SKM-1 (cell line): Measurements from ENCODE around the gene PAF1.

ENCODE experiments used
- DNase-seq: peaks from one replicate; lab custom pipeline; 2025; ENCODE audit not compliant: unreplicated experiment; lab: John Stamatoyannopoulos, UW

Gene PAF1

DNA sequence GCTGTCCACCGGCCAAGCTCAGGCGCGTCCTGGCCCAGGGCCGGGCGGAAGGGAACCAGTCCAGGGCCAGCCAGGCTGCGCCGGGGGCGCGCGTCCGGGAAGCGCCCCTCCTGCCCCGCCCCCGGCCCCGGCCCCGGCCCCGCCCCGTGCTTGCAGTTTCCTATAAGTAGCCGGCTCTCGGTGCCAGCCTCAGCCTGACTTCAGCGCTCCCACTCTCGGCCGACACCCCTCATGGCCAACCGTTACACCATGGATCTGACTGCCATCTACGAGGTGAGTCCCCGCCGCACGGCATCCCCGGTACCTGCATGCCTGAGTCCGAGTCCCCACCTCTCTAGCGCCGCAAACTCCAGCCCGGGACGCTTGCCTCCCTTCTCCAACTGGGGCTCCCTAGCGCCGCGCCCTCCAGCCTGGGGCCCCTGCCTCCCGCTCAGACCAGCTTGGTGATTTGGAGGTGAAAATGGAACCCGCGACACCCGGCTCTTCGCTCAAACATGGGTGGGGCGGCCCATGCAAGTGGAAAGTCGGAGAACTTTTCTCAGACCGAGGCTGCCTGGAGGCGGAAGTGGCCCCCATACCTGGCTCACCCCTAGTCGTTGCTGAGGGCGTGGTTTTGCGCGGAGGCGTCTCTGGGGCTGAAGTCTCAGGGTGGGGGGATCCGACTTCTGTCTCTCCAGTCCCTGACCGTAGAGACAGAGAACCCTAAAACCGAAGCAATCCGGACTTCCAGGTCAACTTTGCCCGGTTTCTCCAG, 15.9 kb upstream of the PAF1 start, which contains the start of gene ZFP36:
Gene ZFP36 (plus strand): TSS at position 192 of the 754 bp plus-strand sequence. CDS start 58 bp downstream, at position 250.
- peak; percentile 66 for DNase-seq

DNA sequence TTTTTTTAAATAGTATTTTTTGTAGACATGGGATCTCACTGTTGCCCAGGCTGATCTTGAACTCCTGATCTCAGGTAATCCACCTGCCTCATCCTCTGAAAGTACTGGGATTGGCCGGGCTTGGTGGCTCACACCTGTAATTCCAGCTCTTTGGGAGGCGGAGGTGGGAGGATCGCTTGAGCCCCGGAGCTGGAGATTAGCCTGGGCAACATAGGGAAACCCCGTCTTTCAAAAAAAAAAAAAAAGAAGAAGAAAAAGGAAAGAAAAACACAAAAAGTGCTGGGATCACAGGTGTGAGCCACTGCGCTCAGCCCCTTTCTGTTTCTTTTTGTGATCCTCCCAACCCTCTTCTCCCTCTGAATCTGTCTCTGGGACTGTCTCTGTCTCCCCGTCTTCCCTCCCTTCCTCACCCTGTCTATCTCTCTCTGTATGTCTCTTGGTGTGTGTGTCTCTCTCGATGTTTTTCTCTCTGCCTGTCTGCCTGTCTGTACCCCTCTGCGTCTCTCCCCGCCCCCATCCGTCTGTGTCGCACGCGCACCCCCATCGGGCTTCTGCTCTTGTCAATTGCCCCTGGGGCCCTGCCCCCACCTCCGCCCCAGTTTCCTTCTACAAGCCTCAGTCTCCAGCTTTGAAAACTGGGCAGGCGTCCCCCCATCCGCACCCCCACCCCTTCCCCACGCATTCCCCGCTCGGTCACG, 15.2 kb upstream of the PAF1 start:
- no peak for DNase-seq

DNA sequence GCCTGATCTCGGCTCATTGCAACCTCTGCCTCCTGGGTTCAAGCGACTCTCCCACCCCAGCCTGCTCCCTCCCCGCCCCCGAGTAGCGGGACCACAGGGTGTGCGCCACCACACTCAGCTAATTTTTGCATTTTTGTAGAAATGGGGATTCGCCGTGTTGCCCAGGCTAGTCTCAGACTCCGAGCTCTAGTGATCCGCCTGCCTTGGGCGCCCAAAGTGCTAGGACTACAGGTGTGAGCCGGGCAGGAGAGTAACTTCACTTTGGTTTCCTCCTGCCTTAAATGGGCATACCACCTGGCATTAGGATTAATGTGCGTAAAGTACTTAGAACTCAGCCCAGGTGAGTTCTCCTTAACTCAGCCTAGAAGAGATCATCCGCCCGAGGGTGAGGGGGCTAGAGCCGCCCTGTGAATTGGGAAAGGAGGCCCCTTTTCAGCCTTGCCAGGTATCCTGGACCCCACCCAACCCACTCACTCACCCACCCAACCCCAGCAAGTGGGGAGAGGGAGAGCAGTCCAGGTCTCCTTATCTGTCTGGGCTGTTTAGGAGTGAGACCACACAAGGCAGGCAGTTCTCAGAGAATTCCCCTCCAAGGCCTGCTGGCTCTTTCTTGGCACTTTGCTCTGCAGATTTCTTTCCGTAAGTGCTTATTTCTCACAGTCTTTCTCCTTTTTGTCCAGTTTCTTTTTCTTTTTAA, 14.5 kb upstream of the PAF1 start:
- no peak for DNase-seq

DNA sequence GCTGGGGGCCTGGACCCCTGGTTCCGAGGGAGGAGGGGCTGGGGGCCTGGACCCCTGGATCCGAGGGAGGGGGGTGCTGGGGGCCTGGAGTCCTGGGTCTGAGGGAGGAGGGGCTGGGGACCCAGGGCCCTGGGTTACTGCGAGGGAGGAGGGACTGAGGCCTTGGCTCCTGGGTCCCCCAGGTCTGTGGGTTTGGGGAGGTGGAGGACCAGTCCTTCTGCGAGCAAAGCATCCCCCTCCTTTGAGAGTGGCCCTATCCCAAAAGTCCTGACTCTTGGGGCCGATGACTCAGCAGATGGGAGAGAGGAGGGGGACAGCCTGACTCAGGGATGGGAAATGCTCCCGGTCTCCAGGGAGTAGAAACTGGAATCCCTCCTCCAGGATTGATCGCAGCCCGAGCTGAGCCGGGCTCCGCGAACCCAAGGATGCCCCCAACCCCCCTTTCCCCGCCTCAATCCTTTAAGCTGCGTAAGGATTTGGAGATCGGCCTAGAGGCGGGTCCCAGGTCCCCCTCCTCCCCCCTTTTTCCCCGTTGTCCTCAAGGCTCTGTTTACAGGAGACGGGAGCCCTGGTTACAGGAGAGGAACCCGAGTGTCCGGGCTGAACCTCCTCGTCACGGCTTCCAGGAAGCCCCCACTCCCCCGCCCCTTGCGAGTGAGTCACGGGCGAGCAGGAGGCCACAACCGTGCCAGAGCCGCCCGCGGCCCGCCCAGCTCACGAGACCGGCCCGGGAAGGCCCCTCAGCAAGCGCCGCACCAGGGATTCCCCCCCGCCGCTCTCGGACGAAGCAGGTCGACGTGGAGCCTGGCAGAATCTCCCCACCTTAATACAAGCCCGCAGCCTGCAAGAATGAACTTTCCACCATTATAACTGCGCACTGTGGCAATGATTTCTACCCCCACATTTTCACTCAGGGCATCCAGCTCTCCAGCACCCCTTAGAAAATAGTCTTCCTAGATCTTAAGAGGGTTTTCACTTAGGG, 12.7 kb upstream of the PAF1 start:
- DNase-seq, result peak; percentile 58

DNA sequence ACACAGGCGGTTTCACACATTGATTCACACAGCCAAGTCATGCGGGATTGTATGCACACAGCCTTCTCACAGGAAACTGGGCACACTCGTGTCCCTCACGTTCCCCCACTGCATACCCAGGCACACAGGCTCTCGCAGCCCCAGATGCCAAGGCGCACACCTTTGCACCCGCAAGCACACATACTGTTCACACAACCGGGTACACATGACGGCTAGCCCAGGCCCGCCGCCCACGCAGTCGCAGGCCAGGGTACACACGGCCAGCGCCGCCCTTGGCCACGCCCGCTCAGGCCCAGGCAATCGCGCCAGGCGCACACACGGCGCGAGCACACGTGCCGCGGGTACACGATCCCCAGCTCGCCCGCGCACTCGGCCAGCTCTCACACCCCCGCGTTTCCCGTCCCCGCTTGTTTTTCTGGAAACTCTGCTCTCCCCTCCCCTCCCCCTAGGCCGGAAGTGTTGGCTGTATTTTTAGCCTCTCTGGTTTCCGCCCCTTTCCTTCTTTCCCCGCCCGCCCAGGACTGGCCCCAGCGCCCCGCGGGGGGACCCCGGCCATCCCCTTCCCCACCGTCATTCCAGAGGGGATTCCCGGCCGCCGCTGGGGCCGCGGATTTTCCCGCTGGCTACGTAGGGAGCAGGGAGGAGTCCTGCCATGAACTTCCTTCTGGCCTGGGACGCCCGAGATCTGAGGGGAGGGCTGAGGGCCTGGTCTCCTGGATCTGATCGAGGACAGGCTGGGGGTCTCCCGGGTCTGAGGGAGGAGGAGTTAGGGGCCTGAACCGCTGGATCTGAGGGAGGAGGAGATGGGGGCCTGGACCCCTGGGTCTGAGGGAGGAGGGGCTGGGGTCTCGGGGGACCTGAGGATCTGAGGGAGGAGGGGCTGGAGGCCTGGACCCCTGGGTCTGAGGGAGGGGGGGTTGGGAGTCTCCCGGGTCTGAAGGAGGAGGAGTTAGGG, 11.7 kb upstream of the PAF1 start:
- DNase-seq, result peak; percentile 67

DNA sequence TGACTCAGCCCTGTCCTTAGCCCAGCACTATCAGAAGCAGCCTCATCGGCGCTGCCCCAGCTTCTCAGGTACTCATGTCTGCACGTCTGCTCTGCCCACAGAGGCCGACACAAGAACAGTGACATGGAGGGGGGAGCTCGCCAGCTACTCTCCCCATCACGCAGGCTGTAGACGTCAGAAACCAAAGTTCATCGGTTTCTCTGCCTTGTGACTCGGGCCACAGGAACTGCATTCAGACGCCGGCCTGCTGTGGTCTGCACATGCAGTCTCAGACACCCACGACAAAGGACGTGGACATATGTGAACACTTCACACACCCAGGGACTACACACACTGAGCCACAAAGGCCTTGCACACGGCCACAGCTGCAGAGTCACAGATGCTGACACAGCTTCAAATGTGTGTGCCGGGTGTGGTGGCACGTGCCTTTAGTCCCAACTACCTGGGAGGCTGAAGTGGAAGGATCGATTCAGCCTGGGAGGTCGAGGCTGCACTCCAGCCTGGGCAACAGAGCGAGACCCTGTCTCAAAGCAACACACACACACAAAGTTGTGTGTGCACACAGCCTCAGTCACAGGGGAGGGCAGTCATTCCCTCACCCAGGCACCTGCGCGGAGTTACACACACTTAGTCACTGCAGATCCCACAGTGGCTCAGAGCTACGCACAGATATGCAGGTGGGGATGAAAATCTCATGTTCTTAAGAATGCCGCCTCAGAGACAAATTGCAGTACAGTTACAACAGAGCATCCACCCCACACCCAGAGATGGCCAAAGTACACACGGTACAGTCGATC, 10.8 kb upstream of the PAF1 start:
- no peak for DNase-seq

DNA sequence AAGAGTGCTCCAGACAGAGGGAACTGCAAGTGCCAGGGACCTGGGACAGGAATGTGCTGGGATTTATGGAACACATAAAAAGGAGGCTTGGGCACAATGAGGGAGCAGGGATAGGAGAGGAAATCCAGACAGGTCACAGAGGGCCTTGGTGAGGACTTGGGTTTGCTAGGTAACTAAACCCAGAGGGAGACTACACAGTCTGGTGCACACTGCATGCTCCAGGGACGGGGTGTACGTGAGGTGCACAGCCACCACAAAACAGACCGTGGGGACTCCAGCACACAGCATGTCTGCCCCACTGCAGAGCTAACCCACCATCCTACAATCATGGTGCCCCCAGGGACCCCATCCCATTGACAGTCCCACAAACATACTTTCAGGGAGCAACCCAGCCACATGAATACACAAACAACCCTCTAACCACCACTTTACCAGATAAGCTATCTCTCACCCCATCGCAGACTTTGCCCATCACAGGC, 10.2 kb upstream of the PAF1 start:
- DNase-seq, result no peak

DNA sequence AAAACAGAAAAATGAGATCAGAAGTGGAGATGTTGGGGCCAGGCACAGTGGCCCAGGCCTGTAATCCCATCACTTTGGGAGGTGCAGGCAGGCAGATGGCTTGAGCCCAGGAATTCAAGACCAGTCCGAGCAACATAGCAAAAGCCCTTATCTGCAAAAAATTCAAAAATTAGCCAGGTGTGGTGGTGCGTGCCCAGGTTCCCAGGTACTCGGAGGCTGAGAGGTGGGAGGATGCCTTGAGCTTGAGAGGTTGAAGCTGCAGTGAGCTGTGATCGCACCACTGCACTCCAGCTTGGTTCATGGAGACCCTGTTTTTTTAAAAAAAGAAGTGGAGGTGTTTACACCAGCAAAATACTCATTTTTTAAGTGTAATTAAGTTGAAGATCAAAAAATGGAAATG, 9.2 kb upstream of the PAF1 start:
- DNase-seq, result no peak

DNA sequence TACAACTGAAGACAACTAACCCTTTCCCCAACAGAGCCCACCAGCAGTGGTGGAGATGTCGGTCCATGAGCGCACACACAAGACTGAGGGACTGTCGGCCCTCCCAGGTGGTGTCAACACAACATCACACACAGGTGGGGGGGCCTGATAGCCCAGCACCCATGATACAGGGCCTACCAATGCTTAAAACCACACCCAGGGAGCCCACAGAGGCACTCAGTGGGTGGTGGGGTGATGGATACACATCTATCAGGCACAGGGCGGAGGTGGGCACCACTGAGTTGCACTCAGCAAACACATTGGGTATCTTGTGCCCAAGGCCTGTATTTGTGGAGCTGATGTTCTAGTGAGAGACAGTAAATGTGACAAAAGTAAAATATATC, 8.8 kb upstream of the PAF1 start:
- no peak for DNase-seq

DNA sequence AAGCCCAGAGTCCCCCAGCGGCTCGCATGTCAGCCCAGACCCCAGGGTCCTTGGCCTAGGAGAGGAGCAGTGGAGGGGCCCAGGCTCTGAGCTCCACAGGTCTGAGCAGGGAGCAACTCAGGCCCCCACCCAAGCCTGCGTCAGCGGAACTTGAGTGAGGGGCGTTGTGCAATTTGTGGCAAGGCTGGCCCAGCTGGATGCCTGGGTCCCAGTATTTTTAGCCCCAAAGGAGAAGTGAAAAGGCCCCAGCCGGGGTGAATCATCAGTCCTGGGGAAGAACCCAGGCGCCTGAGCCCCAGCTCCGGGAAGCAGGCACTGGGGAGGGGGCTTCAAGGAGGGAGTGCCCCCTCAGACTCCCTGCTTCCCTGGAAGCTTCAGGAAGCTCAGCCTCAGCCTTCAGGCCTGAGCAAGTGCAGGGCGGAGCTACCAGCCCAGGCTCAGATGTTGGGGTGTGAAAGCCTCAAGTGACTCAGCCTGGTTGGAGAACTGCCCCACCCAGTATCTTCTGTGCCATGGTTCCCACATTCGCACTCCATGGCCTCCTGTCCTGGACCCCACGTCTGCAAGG, 7.5 kb upstream of the PAF1 start:
- DNase-seq, result peak; percentile 73

DNA sequence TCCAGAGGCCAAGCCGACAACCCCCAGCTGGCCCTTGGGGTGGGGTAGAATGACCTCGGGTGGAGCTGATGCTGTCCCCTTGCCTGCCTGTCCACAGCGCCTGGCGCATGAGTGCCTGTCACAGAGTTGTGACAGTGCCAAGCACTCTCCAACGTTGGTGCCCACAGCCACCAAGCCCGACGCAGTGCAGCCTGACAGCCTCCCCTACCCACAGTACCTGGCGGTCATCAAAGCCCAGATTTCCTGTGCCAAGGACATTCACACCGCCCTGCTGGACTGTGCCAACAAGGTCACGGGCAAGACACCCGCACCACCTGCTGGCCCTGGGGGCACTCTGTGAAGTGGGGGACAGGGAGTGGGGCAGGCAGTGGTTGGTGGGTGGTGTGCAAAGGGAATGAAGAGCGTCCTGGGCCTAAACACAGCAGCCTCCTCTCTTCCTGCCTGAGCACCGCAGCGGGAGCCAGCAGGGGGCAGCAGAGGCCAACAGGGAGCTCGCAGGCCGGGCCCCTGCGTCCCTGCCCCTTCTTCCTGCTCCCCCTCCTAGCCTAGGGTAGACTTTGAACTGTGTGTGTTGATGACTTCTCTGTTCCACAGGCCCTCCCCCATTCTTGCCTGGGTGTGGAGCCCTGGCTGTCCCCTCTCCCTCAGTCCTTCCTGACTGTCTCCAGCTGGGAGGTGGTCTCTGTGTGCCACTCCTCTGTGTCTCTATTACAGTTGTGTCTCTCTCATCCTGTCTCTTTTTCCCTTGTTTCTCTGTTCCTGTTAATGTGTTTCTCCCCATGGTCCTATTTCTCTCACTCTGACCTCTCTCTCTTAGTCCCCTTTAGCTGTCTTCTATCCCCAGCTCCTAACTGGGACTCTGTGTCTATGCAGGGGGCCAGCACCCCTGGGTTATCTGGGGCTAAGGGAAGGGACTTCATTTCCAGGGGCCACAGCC, 6.7 kb upstream of the PAF1 start:
- DNase-seq, result peak; percentile 77

DNA sequence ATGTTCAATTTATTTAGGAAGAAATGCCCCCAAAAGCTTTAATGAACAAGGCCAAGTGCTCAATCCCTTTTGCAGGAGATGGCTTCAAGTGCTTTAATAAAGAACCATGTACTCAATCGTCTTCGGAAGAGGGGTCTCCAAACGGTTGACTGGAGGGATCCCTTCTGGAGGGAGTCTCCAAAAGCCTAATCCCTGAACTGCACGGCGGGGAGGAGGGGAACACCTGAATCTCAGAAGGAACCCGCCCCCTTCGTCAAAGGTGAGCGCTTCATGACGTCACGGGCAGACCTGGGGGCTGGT, 505 bp downstream of the PAF1 start:
- DNase-seq, result no peak

DNA sequence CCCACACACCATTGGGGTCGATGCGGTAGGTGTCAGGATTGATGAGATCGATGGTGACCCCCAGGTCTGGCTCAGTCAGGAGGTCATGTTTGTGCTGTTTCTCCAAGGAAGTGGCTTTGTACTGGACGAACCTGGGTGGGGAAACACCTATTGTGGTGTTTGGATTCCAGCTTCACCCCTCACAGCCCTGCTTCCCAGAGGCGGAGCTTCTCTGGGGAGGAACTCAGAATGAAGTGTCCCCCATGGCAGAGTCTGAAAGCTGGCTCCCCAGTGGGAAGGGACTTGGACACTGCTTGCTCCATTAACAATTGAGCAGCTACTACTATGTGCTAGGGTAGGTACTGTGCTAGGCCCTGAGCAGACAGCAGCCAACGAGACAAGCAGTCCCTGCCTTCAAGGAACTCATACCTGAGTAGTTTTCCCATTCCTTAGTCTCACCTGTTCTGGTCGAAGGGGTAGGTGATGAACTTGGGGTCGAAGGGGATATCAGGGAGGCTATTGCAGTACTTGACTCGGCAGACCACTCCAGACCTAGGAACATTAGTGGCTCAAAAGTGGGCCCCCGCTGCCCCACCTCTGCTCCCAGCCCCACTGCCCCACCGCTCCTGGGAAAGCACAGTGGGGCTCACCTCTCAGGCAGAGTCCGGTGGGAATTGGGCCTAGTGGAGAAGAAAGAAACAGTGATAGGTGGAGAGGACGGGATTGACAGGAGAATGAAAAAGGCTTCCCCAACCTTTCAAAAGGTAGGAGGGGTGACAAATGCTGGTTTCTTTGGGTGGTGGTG, 1.1 kb downstream of the PAF1 start:
- no peak for DNase-seq

DNA sequence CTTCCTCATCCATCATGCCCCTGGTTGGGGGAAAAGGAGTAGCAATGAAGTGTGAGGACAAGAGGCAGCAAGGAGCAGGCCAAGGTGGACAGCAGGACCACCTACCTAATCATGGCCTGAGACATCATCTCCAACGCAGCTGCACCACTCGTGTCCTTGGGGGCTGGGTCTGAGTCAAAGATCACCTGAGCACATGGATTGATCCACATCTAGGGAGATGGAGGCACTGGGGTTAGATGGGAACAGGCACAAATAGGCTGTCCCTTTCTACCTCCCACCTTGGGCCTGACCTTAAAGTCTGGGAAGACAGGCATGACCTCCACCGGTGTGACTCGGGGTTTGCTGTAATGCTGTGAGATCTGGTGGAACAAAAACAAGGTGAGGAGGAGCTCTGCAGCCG, 2.2 kb downstream of the PAF1 start:
- DNase-seq, result no peak

DNA sequence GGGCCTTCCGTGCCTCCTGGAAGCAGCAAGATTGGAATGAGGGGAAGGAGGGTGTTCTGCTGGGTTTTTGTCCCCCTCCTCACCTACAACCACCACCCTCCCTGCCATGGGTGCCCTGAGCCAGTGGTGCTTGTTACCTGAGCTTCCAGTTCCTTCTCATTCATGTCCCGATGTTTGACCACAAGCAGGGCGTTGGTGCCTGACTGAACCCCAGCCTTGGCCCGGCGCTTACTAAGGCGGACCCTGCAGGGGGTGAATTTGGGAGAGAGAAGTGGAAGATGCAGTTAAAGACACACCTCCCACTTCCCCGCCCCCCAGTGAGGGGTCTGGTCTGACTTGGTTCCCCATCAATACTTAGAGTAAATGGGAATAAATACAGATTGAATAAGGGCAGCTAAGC, 4.3 kb downstream of the PAF1 start:
- DNase-seq, result no peak

DNA sequence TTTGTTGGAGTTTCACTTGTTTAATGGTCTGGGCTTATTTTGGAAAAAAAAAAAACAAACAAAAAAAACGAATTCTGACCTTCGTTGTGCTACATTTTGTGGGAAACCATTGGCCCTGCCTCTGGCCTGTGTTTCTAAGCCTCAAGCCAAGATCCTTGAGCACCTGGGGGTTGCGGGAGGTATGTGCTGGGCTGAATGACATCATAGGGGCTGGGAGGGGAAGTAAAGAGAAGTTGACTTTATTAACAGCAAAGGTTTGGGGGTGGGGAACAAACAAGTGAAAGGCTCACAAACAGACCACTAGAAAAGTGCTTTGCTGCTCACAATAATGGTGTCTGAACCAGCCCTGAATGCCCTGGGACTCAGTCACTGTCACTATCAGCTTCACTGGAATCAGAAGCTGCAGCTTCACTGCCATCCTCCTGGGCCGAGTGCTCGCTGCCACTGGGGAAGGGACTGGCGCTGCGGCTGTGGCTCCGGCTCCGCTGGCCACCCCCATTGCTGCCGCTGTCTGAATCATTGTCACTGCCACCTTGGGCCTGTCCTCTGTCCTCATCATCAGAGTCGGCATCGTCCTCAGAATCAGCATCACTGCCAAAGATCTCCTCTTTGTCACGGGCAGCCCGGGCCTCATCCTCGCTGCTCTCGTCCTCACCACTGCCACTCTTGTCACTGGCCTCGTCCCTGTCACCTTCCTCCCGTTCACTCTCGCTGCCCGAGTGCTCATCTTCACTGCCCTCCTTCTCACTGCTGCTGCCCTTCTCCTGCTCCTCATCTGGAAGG, 5.1 kb downstream of the PAF1 start:
- no peak for DNase-seq
